ENCODE data around the gene IMPDH1.

The IMPDH1 gene

GRCh38 chr7:128434413-128435326 lies 24.9 kb upstream of the IMPDH1 start:
- no peak for DNase-seq (ENCODE audit: low spot score)

- no peak for DNase-seq (ENCODE audit: low spot score)
Measured at GRCh38 chr7:128431754-128432153, 22.0 kb upstream of the IMPDH1 start.

GRCh38 chr7:128431221-128431620 lies 21.4 kb upstream of the IMPDH1 start:
- DNase-seq (ENCODE audit: low spot score), result no peak

GRCh38 chr7:128430207-128430606 lies 20.4 kb upstream of the IMPDH1 start:
- DNase-seq (ENCODE audit: low spot score), result no peak

GRCh38 chr7:128427289-128427891 lies 17.6 kb upstream of the IMPDH1 start:
- peak; percentile 88 for DNase-seq (ENCODE audit: low spot score)

- DNase-seq (ENCODE audit: low spot score), result peak; percentile 94
Measured at GRCh38 chr7:128425850-128426249, 16.1 kb upstream of the IMPDH1 start.

- no peak for DNase-seq (ENCODE audit: low spot score)
Measured at GRCh38 chr7:128424686-128425275, 15.0 kb upstream of the IMPDH1 start.

GRCh38 chr7:128422842-128423241 lies 13.1 kb upstream of the IMPDH1 start:
- DNase-seq (ENCODE audit: low spot score), result no peak

GRCh38 chr7:128422037-128422436 lies 12.3 kb upstream of the IMPDH1 start:
- no peak for DNase-seq (ENCODE audit: low spot score)

GRCh38 chr7:128421384-128421783 lies 11.6 kb upstream of the IMPDH1 start:
- DNase-seq (ENCODE audit: low spot score), result no peak

- no peak for DNase-seq (ENCODE audit: low spot score)
Measured at GRCh38 chr7:128420773-128421172, 11.0 kb upstream of the IMPDH1 start.

- DNase-seq (ENCODE audit: low spot score), result no peak
Measured at GRCh38 chr7:128419257-128419656, 9.5 kb upstream of the IMPDH1 start.

- no peak for DNase-seq (ENCODE audit: low spot score)
Measured at GRCh38 chr7:128417071-128417470, 7.3 kb upstream of the IMPDH1 start.

GRCh38 chr7:128415217-128415785 lies 5.5 kb upstream of the IMPDH1 start:
- DNase-seq (ENCODE audit: low spot score), result no peak

GRCh38 chr7:128410451-128410753 lies 620 bp upstream of the IMPDH1 start:
- DNase-seq (ENCODE audit: low spot score), result no peak

GRCh38 chr7:128408709-128409595 lies 830 bp downstream of the IMPDH1 start:
- no peak for DNase-seq (ENCODE audit: low spot score)

GRCh38 chr7:128407751-128408708 lies 1.8 kb downstream of the IMPDH1 start:
- DNase-seq (ENCODE audit: low spot score), result no peak

- DNase-seq (ENCODE audit: low spot score), result no peak
Measured at GRCh38 chr7:128407233-128407589, 2.6 kb downstream of the IMPDH1 start.

- DNase-seq (ENCODE audit: low spot score), result no peak
Measured at GRCh38 chr7:128406314-128407232, 3.2 kb downstream of the IMPDH1 start.

All from COLO829 (cell line).